Fibroblast of pulmonary artery (primary cell): ENCODE results near the gene CCNJL.

Experiments
- DNase-seq: peaks from one replicate; pipeline ENCODE4 v3.0.0-alpha.2; 2010; ENCODE audit warnings: low read depth
- H3K4me3 ChIP-seq: replicated peaks from 2 replicates; pipeline ENCODE4 v1.5.1; 2011; ENCODE audit warnings: low read depth, mild to moderate bottlenecking, control low read depth, low read length, moderate library complexity
- TF ChIP-seq, protein P1 (sequence below): IDR thresholded peaks from 2 replicates; pipeline ENCODE4 v1.5.1; 2011; ENCODE audit warnings: mild to moderate bottlenecking, control low read depth, low read length, inconsistent platforms; ENCODE audit errors: missing control alignments

Gene CCNJL

DNA sequence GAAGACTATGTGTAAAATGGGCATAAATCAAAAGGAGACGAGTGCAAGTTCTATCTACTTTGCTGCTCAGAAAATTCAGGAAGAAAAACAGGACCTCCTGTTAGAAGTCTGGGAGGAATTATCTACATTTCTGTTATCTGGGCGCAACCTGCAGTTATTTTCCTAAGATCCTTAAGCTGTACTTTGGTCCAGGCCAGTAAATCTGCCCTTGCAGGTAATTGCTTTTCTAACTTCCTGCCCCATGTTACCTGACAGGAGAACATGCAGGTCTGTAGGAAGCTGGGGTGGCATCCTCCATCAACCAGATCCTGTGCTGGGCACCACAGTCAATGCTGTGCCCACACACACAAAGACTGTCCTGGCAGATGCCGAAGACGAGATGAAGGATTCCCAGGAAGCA is 5.7 kb downstream of the CCNJL start:
- DNase-seq: no peak
- no peak overlapping the region for H3K4me3 ChIP-seq
- TF ChIP-seq, protein P1, sequence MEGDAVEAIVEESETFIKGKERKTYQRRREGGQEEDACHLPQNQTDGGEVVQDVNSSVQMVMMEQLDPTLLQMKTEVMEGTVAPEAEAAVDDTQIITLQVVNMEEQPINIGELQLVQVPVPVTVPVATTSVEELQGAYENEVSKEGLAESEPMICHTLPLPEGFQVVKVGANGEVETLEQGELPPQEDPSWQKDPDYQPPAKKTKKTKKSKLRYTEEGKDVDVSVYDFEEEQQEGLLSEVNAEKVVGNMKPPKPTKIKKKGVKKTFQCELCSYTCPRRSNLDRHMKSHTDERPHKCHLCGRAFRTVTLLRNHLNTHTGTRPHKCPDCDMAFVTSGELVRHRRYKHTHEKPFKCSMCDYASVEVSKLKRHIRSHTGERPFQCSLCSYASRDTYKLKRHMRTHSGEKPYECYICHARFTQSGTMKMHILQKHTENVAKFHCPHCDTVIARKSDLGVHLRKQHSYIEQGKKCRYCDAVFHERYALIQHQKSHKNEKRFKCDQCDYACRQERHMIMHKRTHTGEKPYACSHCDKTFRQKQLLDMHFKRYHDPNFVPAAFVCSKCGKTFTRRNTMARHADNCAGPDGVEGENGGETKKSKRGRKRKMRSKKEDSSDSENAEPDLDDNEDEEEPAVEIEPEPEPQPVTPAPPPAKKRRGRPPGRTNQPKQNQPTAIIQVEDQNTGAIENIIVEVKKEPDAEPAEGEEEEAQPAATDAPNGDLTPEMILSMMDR: no peak

DNA sequence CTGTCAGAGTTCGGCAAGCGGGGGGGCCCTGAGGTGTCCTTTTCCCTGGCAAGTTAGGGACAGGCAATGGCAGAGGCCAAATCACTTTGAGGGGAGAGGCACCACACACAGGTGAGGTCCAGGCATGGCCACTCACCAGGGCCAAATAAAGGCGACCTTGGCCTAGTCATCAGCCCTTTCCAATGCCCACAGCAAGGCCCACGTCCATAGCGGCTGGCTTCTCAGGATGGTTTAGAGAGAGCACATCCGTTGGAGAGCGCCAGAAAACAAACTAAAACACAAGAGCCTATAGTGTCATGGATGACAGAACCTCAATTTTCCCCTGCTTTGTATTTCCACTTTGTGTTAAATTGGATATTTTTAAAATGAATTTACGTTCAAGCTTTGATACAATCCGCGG is 7.0 kb downstream of the CCNJL start:
- no peak overlapping the region for H3K4me3 ChIP-seq
- TF ChIP-seq, protein P1: no peak
- no peak for DNase-seq

DNA sequence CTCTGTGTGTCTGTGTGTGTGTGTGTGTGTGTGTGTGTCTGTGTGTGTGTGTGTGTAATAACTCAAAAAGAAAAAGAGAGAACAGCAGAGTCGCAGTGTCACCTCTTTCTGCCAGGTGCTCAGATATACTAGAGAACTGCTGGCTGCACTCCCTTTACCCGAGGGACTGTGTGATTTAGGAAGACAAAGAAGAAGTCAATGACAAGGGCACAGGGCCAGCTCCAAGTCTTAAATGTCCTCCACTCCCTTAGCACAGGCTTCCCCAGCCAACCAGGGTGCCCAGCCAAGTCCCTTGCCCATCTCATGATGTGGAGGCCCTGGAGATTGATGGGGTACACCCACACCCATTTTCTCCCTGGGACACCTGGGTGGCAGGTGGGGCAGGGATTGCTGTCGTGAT is 8.7 kb downstream of the CCNJL start:
- no peak for DNase-seq
- no peak overlapping the region for H3K4me3 ChIP-seq
- TF ChIP-seq, protein P1: no peak

DNA sequence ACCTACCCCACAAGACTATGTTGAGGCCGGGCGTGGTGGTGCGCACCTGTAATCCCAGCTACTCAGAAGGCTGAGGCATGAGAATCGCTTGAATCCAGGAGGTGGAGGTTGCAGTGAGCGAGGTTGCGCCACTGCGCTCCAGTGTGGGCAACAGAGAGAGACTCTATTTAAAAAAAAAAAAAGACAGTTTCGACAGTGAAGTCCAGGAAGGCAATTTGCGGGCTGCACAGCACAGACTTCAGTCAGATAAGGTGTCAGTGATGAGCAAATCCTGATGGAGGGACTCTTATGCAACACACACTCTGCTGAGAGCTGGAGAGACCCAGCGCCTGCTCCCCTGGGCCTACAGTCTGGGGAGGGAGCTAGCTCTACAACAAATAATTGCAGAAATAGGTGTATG is 14.2 kb downstream of the CCNJL start:
- TF ChIP-seq, protein P1: no peak
- no peak overlapping the region for H3K4me3 ChIP-seq
- DNase-seq: no peak

GRCh38 chr5:160297776-160298175 is 14.6 kb downstream of the CCNJL start:
- no peak overlapping the region for H3K4me3 ChIP-seq
- TF ChIP-seq, protein P1: no peak
- no peak for DNase-seq

GRCh38 chr5:160297004-160297403 is 15.4 kb downstream of the CCNJL start:
- no peak for DNase-seq
- TF ChIP-seq, protein P1: no peak
- H3K4me3 ChIP-seq: no peak overlapping the region

- no peak for DNase-seq
- H3K4me3 ChIP-seq: no peak overlapping the region
- TF ChIP-seq, protein P1: no peak
These were observed 15.9 kb downstream of the CCNJL start for GRCh38 chr5:160296496-160296895.
